NCI-H524 (cell line): ENCODE measurements around the gene ARNT2.

Experiments used
- DNase-seq, 2 experiments: peaks; one replicate each; lab custom pipeline; 2025; lab: John Stamatoyannopoulos, UW

ARNT2 gene

DNA sequence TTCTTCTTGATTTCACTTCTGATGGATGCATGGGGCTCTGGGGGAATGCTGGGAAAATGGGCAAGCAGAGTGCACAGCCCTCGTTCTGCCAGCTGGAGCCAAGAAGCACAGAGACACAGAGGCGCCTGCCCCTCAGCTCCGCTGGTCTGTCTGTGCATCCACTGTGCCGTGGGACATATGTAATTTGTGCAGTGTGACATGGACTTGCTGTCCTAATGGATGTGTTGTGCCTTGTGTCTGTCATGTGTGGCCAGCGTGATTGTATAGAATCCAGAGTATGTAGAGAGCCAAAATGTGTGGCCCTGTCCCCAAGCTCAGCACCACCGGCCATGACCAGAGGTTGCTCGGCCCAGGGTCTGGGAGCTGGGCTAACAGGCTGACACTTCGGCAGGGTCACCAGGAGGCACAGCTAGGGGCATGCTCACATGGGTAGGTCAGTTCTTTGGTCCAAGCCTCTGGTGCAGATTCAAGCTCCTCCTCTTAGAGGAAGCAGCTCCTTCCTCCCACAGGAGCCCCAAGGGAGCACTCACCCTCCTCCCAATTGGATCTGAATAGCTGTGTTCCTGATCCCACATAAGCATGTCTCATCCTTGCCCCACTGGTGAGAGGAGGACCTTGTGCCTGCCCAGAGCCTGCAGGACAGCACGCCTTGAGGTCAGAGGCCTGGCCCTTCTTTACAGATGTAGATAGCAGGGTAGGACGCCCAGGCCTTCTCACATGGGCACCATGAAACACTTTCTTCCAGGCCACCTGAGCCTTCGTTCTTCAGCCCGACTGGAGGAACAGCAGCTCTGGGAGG, 190.1 kb downstream of the ARNT2 start:
- DNase-seq, result no peak

DNA sequence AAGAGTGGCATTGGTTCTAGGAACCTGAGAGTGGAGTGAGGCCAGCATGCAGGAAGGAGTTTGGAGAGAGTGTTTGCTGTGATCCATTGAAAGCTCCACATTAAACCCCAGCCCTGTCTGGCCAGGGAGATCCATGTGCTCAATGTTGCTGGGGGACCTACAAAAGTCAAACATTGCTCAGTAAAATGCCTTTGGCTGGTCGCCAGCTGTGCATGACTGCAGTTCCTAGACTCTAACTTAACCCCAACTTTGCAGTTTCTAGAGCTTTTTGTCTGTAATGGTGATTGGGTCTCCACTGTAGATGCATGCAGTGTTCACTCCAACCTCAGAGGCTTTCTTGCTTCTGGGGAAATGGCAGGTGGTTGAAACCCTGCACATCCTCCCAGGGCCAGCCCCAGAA, 191.2 kb downstream of the ARNT2 start:
- no peak for DNase-seq

DNA sequence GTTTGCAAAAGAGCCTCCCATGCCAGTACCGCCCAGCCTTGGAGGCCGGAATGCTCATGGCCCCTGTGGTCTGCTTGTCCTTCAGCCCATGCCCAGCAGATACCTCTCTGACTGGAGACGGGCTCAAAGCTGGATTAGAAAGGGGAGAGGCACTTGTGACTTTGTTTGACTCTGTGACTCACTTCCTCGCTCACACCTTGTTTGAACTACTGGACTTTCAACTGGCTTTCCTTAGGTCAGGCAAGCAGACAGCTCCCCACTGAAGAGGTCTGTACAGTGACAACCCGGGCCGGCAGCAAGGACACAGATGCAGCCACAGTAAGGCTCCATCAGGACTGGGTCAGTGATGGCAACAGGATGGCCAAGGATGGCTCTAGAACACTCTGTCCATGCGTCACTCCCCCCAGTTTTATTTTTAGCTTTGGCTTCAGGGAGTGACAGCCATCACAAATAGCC, 192.4 kb downstream of the ARNT2 start:
- DNase-seq, result no peak

DNA sequence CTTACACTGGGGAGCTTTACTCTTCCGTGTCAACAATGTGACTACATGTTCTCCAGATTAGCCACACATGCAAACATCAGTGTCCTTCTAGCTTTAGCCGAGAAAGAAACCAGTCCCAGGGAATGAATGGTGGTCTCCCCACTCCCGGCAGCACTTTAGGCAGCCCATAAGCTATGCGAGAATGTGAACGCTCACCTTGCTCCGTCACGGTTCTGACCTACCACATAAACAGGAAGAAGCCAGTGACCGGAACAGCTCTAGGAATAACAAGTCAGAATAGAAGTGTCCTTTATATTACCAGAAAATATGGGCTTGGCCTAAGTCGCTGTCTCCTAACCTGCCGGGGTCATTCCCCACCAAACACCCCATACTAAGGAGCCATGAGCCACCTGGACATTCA, 192.9 kb downstream of the ARNT2 start:
- DNase-seq, result no peak

DNA sequence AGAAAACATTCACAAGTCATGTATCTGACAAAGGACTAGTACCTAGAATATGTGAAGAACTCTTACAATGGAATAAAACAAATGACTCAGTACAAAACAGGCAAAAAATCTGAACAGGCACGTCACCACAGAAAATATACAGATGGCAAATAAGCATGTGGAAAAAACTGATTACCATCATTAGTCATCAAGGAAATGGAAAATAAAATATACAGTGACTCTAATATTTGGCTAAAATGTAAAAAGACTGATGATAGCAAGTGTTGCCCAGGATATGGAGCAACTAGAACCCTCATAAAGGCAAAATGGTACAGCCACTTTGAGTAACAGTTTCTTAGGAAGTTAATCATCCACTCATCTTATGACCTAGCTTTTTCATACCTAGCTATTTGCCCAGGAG, 195.2 kb downstream of the ARNT2 start:
- no peak for DNase-seq

DNA sequence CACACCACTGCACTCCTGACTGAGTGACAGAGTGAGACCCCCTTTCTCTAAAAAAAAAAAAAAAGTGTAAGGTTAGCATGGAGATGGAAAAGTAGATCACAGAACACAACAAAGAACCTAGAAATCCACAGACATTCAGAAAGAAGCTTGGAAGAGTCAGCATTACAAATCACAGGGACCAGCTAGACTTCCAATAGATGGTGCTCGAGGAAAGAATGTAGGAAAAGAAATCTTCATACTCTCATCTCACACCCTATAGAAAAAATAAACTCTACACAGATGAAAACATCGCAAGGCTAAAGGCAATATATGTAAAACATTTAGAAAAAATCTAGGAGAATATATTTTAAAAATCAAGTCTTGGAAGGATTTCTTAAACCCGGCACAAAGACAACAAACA, 196.4 kb downstream of the ARNT2 start:
- no peak for DNase-seq

DNA sequence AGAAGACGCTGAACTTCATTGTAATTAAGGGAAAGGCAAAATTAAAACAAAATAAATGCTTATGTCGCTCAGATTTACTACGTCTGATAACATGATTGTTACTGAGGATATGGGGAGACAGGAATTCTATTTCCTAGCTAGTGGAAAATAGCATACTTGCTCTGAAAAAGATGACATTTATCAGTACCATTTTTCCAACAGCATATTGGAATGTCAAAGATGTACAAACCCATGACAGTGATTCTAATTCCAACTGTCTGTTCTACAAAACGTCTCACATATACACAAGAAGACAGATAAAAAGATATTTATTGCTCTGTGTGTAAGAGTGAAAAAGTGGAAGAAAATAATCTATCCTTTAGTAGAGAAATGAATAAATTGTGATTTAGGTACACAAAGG, 197.1 kb downstream of the ARNT2 start:
- DNase-seq, result no peak

DNA sequence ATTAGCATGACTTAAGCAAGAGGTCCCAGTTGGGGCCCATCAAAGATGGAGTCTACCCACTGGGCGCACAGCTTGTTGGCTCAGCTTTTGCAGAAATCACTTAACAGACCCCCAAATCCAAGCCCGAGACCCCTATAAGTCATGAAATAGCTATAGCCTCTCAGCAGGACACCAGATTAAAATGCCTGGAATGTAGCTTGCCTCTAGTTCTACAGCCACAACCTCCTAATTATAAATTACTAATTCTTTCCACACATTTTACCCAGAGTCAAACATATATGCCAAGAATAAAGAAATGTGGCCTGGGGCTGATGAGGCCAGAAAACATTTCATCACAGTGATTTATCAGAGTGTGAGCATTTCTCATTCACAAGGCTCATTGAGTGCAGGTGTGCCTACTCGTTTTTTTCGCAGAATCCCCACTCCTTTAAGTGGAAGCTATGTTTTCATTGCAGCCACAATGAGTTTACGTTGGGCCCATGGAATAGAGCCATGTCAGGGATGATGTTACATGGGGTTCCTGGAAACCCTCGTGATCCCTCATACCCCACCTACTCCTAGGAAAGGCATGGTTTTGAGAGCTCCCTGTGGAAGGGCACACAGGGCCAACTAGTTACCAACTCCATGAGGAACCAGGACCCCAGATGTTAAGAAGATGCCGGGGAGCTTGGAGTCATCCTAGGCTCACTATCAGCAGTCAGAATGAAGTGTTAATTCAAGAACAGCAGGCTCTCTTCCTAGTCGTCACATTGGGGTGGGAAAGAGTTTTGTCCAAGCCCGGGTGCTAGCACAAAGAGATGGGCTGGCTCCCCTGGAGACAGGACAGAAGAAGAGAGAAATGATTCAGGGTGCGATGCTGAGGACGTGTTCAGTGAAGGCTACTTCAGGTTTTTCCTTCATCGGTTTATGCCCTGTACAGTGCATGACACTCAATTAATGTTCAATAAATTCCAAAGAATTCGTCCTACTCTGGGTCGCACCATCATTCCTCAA, 200.7 kb downstream of the ARNT2 start:
- DNase-seq, result no peak

DNA sequence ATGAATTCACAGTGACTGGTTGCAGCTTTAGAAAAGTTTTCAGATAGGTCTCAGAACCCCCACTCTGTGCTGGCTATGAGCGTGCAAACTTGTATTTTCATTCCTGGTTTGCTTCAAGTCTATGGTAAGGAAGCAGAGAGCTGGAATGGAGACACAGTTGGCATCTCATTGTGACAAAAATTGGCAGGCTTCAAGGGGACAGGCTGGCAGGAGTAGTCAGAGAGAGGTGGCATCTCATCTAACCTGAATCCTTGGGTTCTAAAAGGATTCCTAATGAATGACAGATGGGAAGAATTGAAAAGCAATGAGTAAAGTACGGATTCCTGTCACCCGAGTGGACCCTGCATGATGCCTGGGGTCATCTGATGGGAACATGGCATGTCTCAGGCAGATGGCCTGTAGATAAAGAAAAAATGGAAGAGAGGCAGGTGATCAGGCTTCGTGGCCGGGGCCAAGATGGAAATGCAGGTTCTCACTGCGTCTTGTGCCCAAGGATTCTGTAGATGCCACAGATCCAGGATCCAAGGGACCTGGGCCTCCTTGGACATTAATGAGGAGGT, 201.5 kb downstream of the ARNT2 start:
- DNase-seq, result no peak

DNA sequence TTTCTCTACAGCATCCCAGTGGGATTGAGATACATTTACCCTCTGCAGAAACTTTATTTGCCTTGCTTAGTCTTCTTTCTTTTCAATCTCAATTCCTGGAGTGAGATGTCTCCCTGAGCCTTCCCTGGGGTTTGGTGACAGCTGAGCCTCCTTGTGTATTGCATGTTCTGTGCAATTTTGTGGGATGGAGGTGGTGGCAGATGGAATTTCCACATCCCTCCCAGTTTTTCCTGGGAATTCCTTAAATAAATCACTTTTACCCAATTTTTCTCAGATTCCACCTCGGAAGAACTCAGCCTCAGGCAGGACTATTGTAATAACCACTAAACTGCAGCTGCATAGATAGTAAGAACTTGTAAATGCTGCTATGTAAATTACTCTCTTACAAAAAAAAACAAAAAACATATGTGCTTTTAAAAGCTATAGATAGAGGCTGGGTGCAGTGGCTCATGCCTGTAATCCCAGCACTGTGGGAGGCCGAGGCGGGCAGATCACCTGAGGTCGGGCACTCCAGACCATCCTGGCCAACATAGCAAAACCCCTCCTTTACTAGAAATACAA, 202.4 kb downstream of the ARNT2 start:
- DNase-seq, result no peak

DNA sequence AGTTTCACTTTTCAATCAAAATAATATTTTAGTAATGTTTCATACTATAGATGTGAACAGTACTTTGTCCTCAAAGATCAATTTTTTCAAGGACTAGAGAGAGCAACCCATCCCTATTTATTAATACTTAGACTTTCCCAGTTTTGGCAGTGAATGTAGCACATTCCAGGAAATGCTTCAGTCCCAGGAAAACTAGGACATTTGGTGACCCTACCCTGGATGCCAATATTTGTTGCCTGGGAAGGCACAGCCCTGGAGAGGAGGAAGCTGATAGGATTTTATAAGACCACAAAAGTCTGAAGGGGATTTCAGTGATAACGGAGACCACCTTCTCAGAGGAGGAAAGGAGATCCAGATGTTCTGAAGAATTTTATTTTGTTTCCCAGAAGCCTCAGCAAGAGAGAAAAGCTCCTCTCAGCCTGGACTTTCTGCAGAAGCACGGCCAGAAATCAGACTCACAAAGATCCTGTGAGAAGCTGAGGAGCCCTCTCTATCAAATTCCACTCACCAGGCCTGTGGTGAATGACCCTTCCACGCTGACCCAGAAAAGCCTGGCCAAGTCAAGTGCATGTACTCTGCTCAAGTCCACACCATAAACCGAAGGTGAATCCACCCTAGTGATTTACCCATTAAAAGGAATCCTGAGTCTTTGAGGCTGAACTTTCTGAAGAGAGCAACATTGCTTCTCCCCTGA, 203.3 kb downstream of the ARNT2 start:
- no peak for DNase-seq

DNA sequence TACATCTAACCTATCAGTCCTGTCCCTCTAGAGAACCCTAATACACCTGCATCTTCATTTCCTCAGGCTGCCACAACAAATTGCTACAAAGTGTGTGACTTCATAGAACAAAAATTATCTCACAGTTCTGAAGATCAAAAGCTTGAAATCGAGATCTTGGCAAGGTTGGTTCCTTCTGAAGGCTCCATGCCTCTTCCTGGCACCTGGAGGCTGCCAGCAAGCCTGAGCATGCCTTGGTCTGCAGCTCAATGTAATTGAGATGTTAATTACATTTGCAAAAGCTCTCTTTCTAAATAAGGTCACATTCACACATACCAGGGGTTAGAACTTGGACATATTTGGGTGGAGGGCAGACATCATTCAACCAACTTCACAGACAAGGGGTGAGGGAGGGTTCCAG, 204.5 kb downstream of the ARNT2 start:
- no peak for DNase-seq

DNA sequence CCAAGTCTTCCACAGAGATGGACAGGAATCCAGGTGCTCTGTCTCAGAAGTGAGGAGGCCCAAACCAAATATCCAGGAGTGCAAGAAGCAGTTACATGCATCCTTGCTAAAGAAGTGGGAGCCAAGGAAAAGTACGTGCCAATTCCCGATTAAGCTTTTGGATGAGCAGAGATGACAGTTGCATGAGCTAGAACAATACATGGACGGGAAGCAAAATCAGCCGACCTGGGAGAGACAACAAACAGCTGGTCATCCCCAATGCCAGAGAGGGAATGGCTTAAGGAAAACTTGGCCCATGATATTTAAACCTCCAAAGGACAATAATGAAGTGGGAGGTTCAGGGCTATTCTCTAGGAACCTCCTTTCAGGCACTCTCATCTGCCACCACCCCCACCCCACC, 204.9 kb downstream of the ARNT2 start:
- no peak for DNase-seq

DNA sequence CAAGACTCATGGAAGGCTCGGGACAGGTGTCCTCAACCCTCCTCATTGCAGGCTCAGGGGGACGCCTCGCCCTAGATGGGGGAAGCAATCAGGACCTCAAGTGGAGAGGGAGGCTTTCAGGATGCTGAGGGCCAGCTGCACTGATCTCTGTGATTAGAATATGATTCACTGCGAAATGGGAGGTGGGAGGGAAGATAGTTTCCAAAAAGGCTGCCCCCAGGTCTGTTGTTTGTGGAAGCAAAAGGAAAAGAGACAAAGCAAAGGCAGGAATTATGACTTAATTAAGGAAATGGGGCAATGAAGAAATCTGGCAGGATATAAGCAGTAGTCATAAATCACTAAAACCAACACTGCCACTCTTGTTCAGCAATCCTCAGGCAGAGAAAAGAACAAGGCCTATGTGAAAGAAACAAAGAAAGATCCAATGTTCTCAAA, 205.3 kb downstream of the ARNT2 start:
- no peak for DNase-seq

DNA sequence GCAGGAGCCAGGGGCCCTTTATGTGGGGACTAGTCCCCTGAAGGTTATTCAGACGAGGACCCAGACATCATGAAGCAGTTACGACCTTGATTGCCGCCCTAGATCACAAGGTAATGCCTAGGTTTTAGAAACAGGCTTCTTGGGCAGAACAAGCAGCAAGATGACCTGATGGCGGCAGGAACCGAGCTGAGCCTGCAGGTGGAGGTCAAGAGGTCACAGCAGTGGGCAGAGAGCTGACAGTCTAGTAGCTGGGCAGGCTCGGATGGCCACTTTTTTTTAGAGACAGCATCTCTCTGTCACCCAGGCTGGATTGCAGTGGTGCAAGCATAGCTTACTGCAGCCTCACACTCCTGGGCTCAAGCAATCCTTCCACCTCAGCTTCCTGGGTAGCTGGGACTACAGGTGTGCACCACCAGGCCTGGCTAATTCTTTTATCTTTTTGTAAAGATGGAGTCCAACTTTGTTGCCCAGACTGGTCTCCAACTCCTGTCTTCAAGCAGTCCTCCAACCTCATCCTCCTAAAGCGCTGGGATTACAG, 207.4 kb downstream of the ARNT2 start:
- no peak for DNase-seq

DNA sequence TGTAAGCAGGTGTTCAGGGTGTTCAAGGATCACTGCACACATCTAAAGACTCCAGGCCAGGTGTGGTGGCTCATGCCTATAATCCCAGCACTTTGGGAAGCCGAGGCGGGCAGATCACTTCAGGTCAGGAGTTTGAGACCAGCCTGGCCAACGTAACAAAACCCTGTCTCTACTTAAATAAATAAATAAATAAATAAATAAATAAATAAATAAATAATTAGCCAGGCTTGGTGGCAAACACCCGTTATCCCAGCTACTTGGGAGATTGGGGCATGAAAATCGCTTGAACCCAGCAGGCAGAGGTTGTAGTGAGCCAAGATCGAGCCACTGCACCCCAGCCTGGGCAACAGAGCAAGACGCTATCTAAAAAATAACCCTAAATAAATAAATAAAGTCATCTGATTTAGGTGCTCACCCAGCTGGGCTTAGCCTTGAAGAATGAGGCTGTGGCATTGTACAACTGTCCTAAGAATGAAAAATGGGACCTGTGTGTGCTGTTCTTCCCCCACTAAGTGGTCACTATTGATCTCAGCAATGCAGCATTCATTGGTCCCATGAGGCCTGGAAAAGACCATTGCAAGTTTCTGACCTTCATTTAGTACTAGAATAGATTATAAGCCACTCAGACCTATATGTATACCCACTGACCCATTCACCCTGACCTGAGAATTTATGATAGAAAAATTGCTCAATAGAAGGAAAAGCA, 208.1 kb downstream of the ARNT2 start:
- DNase-seq, result no peak

DNA sequence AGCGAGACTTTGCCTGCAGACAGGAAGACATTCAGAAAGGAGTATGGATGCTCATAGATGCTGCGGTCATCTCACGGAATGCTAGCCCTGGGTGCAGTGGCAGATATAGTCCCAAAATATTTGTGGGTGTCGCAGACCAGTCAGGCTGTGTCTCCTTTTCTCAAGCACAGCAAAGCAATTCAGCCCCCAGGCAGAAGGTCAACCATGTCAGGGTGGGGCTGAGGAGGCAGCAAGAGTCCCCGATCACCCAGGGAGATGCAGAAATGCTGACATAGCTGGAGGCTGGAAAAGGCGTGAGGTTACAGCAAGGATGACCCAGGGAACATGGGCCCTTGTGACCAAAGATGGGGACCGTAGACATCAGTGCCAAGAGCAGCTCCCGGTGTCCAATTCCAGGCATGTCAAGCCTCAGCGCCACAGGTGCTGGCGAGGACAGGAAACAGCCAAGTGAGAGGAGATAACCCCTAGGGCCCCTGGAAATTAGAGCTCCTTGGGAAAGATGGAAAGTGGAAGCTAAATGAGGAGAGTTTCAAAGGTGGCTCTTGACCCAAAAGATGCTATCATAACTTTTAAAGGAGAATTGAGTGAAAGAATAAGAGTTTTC, 209.7 kb downstream of the ARNT2 start:
- no peak for DNase-seq

DNA sequence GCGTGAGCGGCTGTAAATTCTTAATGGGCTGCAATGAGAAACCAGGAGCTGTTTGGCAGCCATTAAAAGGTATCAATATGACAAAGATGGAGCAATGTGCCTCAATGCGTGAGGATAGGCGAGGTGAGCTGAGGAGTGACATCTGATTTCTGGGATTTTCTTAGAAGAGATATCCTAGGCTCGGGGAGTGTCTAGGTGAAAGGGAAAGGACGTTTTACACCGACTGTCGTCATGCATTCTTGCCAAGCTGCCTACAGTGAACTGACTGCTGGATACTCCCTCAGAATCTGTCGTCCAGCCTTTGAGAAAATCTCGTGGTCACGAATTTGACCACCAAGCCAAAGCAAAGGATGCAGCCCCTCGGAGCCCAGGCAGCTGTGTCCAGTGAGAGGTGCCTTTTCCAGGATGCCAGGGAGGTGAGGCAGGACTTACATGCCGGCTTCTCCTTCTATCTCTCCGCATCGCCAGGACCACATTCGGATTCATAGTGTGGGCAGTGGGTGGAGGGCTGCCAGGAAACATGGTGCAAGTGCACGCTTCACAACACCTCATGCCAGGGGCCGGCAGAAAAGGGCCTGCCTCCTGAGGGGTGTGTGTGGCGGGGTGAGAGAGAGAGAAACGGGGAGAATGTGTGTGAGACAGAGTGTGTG, 210.7 kb downstream of the ARNT2 start:
- DNase-seq, result no peak

DNA sequence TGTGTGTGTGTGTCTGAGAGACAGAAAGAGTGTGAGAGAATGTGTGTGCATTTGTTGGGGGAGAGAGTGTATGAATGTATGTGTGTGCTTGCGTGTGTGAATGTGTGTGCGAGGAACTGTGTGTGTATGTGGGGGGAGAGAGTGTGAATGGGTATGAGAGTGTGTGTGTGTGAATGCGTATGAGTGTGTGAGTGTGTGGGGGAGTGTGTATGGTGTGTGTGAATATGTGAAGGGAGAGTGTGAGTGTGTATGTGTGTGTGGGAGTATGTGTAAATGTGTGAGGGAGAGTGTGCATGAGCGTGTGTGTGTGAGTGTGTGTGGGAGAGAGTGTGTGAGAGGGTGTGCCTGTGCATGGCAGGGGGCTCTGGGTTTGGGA, 211.2 kb downstream of the ARNT2 start:
- no peak for DNase-seq
